Vagina (tissue), 2 donors: ENCODE measurements around the gene PLPPR4.

ENCODE experiments used
- CTCF ChIP-seq, 3 experiments: fragments of 450-650 bp in 2 of 3; fragments of 200-600 bp in 1 of 3; sonication (generic) in 1 of 3; IDR thresholded peaks; one replicate each; pipeline ENCODE4 v1.5.1; 2017 to 2019; ENCODE audit warnings: antibody characterized with exemption in 3 of 3, mild to moderate bottlenecking in 2 of 3, moderate library complexity in 2 of 3
- POLR2AphosphoS5 ChIP-seq, 2 donors: sonication (generic); formaldehyde crosslinking; IDR thresholded peaks; one replicate each; pipeline ENCODE4 v1.9.0; 2017; ENCODE audit warnings: antibody characterized with exemption in 2 of 2, mild to moderate bottlenecking in 2 of 2, low read depth in 1 of 2; ENCODE audit not compliant: insufficient read depth in 1 of 2

GRCh38 chr1:99232172-99232571 lies 32.1 kb upstream of the PLPPR4 start:
- TF ChIP-seq POLR2AphosphoS5 (IDR thresholded peaks at IDR 0.05; ENCODE audit: insufficient read depth in 1 of 2, low read depth in 1 of 2), result no peak
- no peak for TF ChIP-seq CTCF (IDR thresholded peaks at IDR 0.05)
